ENCODE measurements around the gene UGT2A2.

- TF ChIP-seq POLR2A (IDR thresholded peaks at IDR 0.05; ENCODE audit: low read depth, low read length) (no peak), POU2F2 (IDR thresholded peaks at IDR 0.05; ENCODE audit: low read depth, low read length) (no peak), TAF1 (IDR thresholded peaks at IDR 0.05; ENCODE audit: low read depth, low read length) (no peak)
Measured at GRCh38 chr4:69568787-69569186, 70.7 kb downstream of the UGT2A2 start.
